Tibial artery (tissue), 4 donors: Measurements from ENCODE around the gene SALL4.
"Not testable (repeated sequence)": the region's sequence is repeated elsewhere in the genome, so short reads cannot be mapped to it uniquely, and the experiment has no call there.

ENCODE experiments used
- DNase-seq, 2 donors: peaks; one replicate each; pipeline ENCODE4 v3.0.0-alpha.2; 2019
- H3K27ac ChIP-seq, 2 donors: fragments of 200-600 bp; sonication (generic) in 1 of 2; 1 replicate in 1 of 2; 2 replicates in 1 of 2; pipeline ENCODE4 v1.5.1; 2018 to 2019; ENCODE audit warnings: mild to moderate bottlenecking in 1 of 2
- H3K27me3 ChIP-seq, 2 donors: fragments of 200-600 bp; sonication (generic) in 1 of 2; one replicate each; pipeline versions ENCODE4 v1.5.1 to v1.6.0; 2016 to 2019
- H3K36me3 ChIP-seq, 3 donors: fragments of 200-600 bp; sonication (generic) in 2 of 3; one replicate each; pipeline ENCODE4 v1.5.1; 2016 to 2019; ENCODE audit warnings: mild to moderate bottlenecking in 2 of 3
- H3K4me1 ChIP-seq, 4 donors: fragments of 200-600 bp; sonication (generic) in 2 of 4; 1 replicate in 3 of 4; 2 replicates in 1 of 4; pipeline ENCODE4 v1.5.1; 2016 to 2019
- H3K4me3 ChIP-seq, 2 donors: fragments of 200-600 bp; sonication (generic) in 1 of 2; 1 replicate in 1 of 2; 2 replicates in 1 of 2; pipeline ENCODE4 v1.5.1; 2018 to 2019; ENCODE audit warnings: mild to moderate bottlenecking in 2 of 2
- H3K9me3 ChIP-seq, 3 donors: fragments of 200-600 bp; sonication (generic) in 1 of 3; one replicate each; pipeline ENCODE4 v1.5.1; 2016 to 2019
- CTCF ChIP-seq, 2 experiments: fragments of 200-600 bp in 1 of 2; fragments of 450-650 bp in 1 of 2; IDR thresholded peaks; one replicate each; pipeline ENCODE4 v1.5.1; 2017 to 2019; ENCODE audit warnings: antibody characterized with exemption in 2 of 2, mild to moderate bottlenecking in 1 of 2, moderate library complexity in 1 of 2
- intact Hi-C: fragments of 100-400 bp; cut with DNase I; formaldehyde crosslinking; loops from one replicate; pipeline ENCODE4 v1.15.0; 2023; ENCODE audit warnings: low total_unique reads

Gene SALL4

DNA sequence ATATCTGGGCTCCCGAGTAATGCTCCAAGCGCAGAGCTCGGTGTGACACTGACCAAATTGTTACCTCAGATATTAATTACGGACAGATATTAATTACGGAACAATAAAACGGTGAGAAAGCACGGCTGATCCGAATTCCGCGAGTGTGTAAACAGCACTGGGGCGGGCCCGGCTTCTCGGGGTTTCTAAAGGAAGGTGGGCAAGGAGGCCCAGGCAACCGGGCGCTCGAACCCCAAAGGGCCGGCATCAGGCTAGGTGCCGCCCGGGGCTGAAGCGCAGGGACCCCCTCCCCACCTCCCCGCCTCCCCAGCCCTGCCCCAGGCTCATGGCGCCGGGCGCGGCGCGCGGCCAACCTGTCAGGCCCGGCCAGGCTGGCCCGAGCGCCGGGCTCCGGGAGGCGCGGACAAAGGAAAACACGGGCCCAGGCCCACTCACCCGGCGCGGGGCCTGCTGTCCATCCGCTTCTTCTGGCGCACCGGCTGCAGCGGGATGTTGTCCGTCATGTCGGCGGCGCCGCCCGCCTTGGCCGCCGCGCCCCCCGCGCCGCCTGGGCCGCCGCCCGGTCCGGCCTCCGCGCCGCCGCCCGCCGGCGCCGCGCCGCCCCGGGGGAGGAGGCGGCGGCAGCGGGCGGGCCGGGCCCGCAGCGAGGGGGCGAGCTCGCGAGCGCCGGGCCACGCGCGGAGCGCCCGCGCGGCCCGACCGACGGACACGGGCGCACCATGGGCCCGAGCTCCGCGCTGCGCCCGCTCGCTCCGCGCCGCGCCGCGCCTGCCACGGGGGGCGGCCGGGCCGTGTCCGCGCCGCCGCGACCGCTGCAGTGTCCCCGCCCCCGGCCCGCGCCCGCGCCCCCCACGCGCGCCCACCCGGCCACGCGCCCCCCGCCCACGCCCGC is 34.2 kb downstream of the SALL4 start, which contains the start of gene ATP9A:
ATP9A (minus strand) TSS at position 524 of the 892 bp plus-strand sequence; CDS start at position 503, 21 bp downstream.
- Histone ChIP-seq H3K27ac (peak within 1 kb of the TSS; percentile 76 to 87), H3K9me3 (no peaks in the 10 kb centered on the region), H3K36me3 (no peaks in the 10 kb centered on the region), H3K27me3 (no peaks in the 10 kb centered on the region), H3K4me1 (peaks cover 0 to 8% (median 2%) of the 10 kb centered on the region in 4 donors), H3K4me3 (peak within 1 kb of the TSS; percentile 78 to 96)
- intact Hi-C loops: no loop called here
- peak in 1 of 2 donors; percentile 69 for DNase-seq
- no peak for TF ChIP-seq CTCF (IDR thresholded peaks at IDR 0.05)

DNA sequence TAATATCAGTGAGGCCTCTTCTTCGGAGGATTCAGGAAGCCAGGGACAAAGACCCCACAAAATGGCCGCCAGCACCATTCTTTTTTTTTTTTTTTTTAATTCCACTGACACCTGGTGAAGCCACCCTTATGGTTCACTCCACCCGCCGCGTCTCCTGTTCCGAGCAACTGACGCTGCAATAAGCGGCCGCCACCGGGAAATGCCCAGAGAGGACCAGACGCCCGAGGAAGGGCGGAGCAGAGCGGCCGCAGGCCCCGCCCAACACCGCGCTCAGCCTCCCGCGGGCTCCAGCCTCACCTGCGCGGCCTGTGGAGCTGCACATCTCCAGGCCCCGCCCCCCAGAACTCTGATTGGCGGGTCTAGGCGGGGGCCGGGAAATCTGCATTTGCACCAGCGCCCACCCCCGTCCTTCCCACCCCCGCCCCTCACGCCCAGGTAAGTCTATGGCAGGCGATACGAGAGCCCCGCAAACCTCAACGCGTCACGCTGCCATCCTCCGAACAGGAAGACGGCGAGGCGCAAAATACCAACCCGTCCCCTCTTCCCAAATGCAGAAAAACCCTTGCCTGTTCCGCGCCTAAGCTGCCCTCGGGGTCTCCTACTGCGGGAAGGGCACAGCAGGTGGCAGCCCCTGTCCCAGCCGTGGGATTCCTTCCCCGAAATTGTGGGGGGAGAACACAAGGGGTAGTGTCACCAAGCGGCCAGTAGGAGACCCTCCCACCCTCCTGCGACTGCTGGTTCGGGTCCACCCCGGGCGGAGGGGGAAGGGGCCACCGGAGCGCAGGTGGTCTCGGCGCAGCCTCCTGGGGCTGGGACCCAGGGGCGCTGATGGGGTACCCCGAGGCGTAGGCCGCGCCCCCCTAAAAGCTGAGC is 35.1 kb downstream of the SALL4 start:
- intact Hi-C loops: no loop called here
- peak; percentile 66 to 82 for DNase-seq
- peaks cover 0 to 8% (median 2%) of the 10 kb centered on the region in 4 donors for H3K4me1 ChIP-seq
- peak overlapping the region; percentile 76 to 87 for H3K27ac ChIP-seq
- H3K27me3 ChIP-seq: no peaks in the 10 kb centered on the region
- peak overlapping the region; percentile 78 to 96 for H3K4me3 ChIP-seq
- no peaks in the 10 kb centered on the region for H3K36me3 ChIP-seq
- H3K9me3 ChIP-seq: no peaks in the 10 kb centered on the region
- TF ChIP-seq CTCF (IDR thresholded peaks at IDR 0.05): peak; percentile 22 to 36

DNA sequence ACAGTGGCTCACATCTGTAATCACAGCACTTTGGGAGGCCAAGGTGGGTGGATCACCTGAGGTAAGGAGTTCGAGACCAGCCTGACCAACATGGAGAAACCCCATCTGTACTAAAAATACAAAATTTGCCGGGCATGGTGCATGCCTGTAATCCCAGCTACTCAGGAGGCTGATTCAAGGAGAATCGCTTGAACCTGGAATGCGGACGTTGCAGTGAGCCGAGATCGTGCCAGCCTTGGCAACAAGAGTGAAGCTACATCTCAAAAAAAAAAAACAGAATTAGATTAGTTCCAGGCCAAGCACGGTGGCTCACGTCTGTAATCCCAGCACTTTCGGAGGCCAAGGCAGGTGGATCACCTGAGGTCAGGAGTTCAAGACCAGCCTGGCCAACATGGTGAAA is 36.9 kb downstream of the SALL4 start:
- H3K36me3 ChIP-seq, H3K4me3 ChIP-seq, intact Hi-C loops, H3K9me3 ChIP-seq, H3K27me3 ChIP-seq, H3K27ac ChIP-seq, H3K4me1 ChIP-seq, DNase-seq: not testable (repeated sequence)

DNA sequence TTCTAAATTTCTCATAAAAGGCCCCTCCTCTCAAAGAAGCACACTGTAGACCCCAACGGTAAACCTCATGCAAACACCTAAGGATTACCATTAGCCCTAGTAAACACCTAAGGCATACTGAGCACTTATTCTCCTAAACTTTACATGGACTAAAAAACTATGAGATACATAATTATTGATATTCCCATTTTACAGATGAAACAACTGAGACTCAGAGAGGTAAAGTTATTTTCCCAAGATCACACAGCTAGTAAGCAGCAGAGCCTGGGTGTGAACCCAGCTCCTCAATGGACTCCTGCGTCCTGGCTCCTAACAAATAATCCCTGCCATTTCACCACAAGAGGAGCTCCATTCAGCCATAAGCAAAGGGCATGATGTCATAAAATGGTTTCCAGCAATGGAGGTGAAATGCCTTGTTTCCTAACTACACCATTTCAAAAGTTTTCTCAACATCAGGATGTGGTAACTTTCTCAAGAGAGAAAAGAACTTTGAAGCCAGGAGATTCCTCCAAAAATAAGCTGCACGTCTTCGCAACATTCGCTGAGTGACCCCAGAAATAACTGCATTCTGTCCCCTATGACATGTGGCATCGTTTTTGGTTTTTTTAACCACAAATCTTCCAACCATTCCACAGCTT is 38.2 kb downstream of the SALL4 start:
- H3K9me3 ChIP-seq: no peaks in the 10 kb centered on the region
- no peak for TF ChIP-seq CTCF (IDR thresholded peaks at IDR 0.05)
- H3K36me3 ChIP-seq: no peaks in the 10 kb centered on the region
- H3K4me1 ChIP-seq: peaks cover 0 to 11% (median 2%) of the 10 kb centered on the region in 4 donors
- H3K27ac ChIP-seq: no peak overlapping the region
- intact Hi-C loops: no loop called here
- H3K27me3 ChIP-seq: no peaks in the 10 kb centered on the region
- DNase-seq: no peak
- no peak overlapping the region for H3K4me3 ChIP-seq

DNA sequence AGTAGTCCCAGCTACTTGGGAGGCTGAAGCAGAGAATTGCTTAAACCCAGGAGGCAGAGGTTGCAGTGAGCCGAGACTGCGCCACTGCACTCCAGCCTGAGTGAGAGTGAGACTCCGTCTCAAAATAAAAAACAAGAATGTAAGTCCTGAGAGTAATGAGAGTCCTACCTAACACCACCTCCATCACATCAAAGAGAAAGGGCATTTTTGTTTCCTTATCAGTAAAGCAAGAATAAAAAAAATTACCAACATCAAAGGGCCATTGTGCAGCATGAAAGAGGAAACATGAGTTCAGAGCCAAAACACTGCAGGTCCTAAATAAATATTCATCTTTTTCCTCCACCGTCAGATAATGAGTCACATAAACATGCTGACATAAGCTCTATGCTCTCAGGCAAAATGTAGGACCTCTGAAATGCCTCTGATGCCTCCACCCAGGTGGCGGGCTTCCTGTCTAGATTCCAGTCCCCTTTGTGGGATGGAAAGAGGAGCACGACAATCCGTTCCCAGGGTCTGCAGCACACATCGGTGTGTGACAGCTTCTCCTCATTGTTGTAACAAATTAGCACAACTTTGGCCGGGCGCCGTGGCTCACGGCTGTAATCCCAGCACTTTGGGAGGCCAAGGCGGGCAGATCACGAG is 41.3 kb downstream of the SALL4 start:
- Histone ChIP-seq H3K36me3 (no peaks in the 10 kb centered on the region), H3K4me3 (no peak overlapping the region), H3K27ac (no peak overlapping the region), H3K9me3 (no peaks in the 10 kb centered on the region), H3K4me1 (peaks cover 0 to 19% (median 6%) of the 10 kb centered on the region in 4 donors), H3K27me3 (no peaks in the 10 kb centered on the region)
- no peak for DNase-seq
- intact Hi-C loops: no loop called here
- TF ChIP-seq CTCF (IDR thresholded peaks at IDR 0.05): no peak
